Neural progenitor cell (in vitro differentiated cells): ENCODE measurements around the gene WDR36. TPM values are rescaled to one million over a fixed set of nuclear protein-coding genes. Genes with fewer than 3 reads are reported as not detected.

Source experiments
- DNase-seq: peaks from one replicate; pipeline ENCODE4 v3.0.0-alpha.2; 2016; ENCODE audit warnings: low spot score
- H2AFZ ChIP-seq: fragments of 200-600 bp; sonication (generic); replicated peaks from 2 replicates; pipeline ENCODE4 v1.6.1; 2016; ENCODE audit warnings: antibody characterized with exemption
- H3F3A ChIP-seq: fragments of 200-600 bp; sonication (generic); 2 replicates; pipeline ENCODE4 v1.6.1; 2016; ENCODE audit warnings: antibody characterized with exemption, low read depth
- H3K27ac ChIP-seq: fragments of 200-600 bp; sonication (generic); 2 replicates; pipeline ENCODE4 v1.5.1; 2016; ENCODE audit warnings: mild to moderate bottlenecking
- H3K27me3 ChIP-seq: fragments of 200-600 bp; sonication (generic); 2 replicates; pipeline ENCODE4 v1.6.1; 2016; ENCODE audit warnings: mild to moderate bottlenecking, moderate library complexity
- H3K36me3 ChIP-seq: fragments of 200-600 bp; sonication (generic); 2 replicates; pipeline ENCODE4 v1.5.1; 2016
- H3K4me1 ChIP-seq: fragments of 200-600 bp; sonication (generic); 2 replicates; pipeline ENCODE4 v1.6.1; 2016; ENCODE audit warnings: mixed run types
- H3K4me2 ChIP-seq: fragments of 200-600 bp; sonication (generic); 2 replicates; pipeline ENCODE4 v1.6.1; 2016
- H3K4me3 ChIP-seq: fragments of 200-600 bp; sonication (generic); 2 replicates; pipeline ENCODE4 v1.5.1; 2016
- H3K79me2 ChIP-seq: fragments of 200-600 bp; sonication (generic); 2 replicates; pipeline ENCODE4 v1.6.1; 2016; ENCODE audit warnings: low read depth
- H3K9ac ChIP-seq: fragments of 200-600 bp; sonication (generic); 2 replicates; pipeline ENCODE4 v1.6.1; 2016
- H3K9me3 ChIP-seq: fragments of 200-600 bp; sonication (generic); 2 replicates; pipeline ENCODE4 v1.5.1; 2016; ENCODE audit warnings: low read depth
- H4K20me1 ChIP-seq: fragments of 200-600 bp; sonication (generic); 2 replicates; pipeline ENCODE4 v1.6.1; 2016; ENCODE audit warnings: low read depth
- H3K27ac Mint-ChIP-seq: 3 replicates; pipeline ENCODE4 v1.8.0; 2021; ENCODE audit warnings: mixed read lengths
- H3K27me3 Mint-ChIP-seq: 2 replicates; pipeline ENCODE4 v1.8.0; 2022; ENCODE audit warnings: low read depth, mild to moderate bottlenecking, inconsistent platforms, moderate library complexity, mixed read lengths; ENCODE audit not compliant: insufficient read depth
- H3K36me3 Mint-ChIP-seq: 3 replicates; pipeline ENCODE4 v1.8.0; 2021; ENCODE audit warnings: mixed read lengths
- H3K4me1 Mint-ChIP-seq: 3 replicates; pipeline ENCODE4 v1.8.0; 2021; ENCODE audit warnings: mixed read lengths
- H3K4me3 Mint-ChIP-seq: 3 replicates; pipeline ENCODE4 v1.8.0; 2021; ENCODE audit warnings: mild to moderate bottlenecking, moderate library complexity, mixed read lengths
- H3K9me3 Mint-ChIP-seq: 3 replicates; pipeline ENCODE4 v1.8.0; 2020; ENCODE audit warnings: mixed read lengths
- EZH2 ChIP-seq: fragments of 200-600 bp; sonication (generic); IDR thresholded peaks from 2 replicates; pipeline ENCODE4 v1.6.1; 2017; ENCODE audit warnings: antibody characterized with exemption, mild to moderate bottlenecking, moderate library complexity
- EZH2phosphoT487 ChIP-seq: fragments of 200-600 bp; sonication (generic); IDR thresholded peaks from 2 replicates; pipeline ENCODE4 v1.6.1; 2017; ENCODE audit warnings: antibody characterized with exemption
- total RNA-seq: library from RNA; depleted of rRNA; stranded (reverse); fragments of >200 nt; gene quantifications from 2 replicates; pipeline ENCODE4 v1.2.3, GENCODE V29; 2015; ENCODE audit warnings: low replicate concordance
- TF ChIP-seq, protein P1 (sequence below): fragments of 200-600 bp; sonication (generic); IDR thresholded peaks from 2 replicates; pipeline ENCODE4 v1.5.1; 2017; ENCODE audit warnings: antibody characterized with exemption, mild to moderate bottlenecking

WDR36 gene
- total RNA-seq, 1 donor from 2014 or later: 60.1 TPM

DNA sequence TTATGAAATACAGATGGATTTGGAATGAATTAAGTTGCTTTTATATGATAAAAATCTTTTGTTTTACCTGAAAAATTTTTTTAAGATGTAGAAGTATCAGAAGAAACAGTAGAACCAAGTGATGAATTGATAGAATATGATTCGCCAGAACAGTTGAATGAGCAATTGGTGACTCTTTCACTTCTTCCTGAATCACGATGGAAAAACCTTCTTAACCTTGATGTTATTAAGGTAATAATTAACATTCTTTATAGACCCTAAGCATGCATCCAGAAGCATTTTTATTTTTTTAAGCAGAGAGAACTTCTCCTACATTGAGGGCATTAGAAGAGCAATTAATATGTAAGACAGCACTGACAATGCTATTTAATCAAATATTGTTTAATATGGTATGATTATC, 28.8 kb downstream of the WDR36 start:
- Histone ChIP-seq H3K27me3 (no peaks in the 10 kb centered on the region), H2AFZ (no peak overlapping the region), H3K4me3 (no peak overlapping the region), H3K9me3 (no peaks in the 10 kb centered on the region), H3K79me2 (no peaks in the 10 kb centered on the region), H3K27ac (no peak overlapping the region), H3K4me2 (no peak overlapping the region), H4K20me1 (peaks cover 10% of the 10 kb centered on the region), H3F3A (no peaks in the 10 kb centered on the region), H3K4me1 (peaks cover 6% of the 10 kb centered on the region), H3K9ac (no peak overlapping the region), H3K36me3 (peaks cover 25% of the 10 kb centered on the region)
- Mint-ChIP-seq H3K9me3 (no peaks in the 10 kb centered on the region), H3K4me1 (peaks cover 4% of the 10 kb centered on the region), H3K27me3 (no peaks in the 10 kb centered on the region), H3K27ac (no peak overlapping the region), H3K4me3 (no peak overlapping the region), H3K36me3 (peaks cover 14% of the 10 kb centered on the region)
- TF ChIP-seq EZH2phosphoT487 (no peak), EZH2 (no peak)
- TF ChIP-seq, protein P1, sequence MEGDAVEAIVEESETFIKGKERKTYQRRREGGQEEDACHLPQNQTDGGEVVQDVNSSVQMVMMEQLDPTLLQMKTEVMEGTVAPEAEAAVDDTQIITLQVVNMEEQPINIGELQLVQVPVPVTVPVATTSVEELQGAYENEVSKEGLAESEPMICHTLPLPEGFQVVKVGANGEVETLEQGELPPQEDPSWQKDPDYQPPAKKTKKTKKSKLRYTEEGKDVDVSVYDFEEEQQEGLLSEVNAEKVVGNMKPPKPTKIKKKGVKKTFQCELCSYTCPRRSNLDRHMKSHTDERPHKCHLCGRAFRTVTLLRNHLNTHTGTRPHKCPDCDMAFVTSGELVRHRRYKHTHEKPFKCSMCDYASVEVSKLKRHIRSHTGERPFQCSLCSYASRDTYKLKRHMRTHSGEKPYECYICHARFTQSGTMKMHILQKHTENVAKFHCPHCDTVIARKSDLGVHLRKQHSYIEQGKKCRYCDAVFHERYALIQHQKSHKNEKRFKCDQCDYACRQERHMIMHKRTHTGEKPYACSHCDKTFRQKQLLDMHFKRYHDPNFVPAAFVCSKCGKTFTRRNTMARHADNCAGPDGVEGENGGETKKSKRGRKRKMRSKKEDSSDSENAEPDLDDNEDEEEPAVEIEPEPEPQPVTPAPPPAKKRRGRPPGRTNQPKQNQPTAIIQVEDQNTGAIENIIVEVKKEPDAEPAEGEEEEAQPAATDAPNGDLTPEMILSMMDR: no peak
- DNase-seq: no peak

DNA sequence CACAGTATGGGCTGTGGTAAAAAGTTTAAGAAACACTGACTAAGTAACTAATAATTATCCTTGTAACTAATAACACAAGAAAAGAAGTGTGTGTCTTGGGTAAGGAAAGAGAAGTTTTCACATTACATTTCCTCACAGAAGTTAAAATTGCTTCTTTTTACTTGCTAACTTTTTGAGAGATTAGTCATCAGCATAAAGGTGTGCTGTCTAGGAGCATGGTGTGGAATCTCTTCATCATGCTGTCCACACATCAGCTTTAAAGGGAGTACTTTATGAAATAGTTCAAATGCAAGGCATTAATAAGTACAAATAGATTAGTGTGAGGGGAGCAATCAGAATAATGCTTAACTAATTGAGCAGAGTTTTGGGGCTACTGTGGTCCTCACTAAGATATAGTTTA, 29.8 kb downstream of the WDR36 start:
- no peak overlapping the region for H3K4me2 ChIP-seq
- Mint-ChIP-seq H3K36me3 (peaks cover 18% of the 10 kb centered on the region), H3K9me3 (no peaks in the 10 kb centered on the region), H3K4me3 (no peak overlapping the region), H3K27ac (no peak overlapping the region), H3K27me3 (no peaks in the 10 kb centered on the region), H3K4me1 (peaks cover 3% of the 10 kb centered on the region)
- no peaks in the 10 kb centered on the region for H3F3A ChIP-seq
- DNase-seq: no peak
- H3K4me3 ChIP-seq: no peak overlapping the region
- H3K27ac ChIP-seq: no peak overlapping the region
- H3K9ac ChIP-seq: no peak overlapping the region
- peaks cover 5% of the 10 kb centered on the region for H3K4me1 ChIP-seq
- H3K36me3 ChIP-seq: peaks cover 25% of the 10 kb centered on the region
- H3K9me3 ChIP-seq: no peaks in the 10 kb centered on the region
- H3K79me2 ChIP-seq: no peaks in the 10 kb centered on the region
- TF ChIP-seq, protein P1: no peak
- TF ChIP-seq EZH2 (no peak), EZH2phosphoT487 (no peak)
- peaks cover 6% of the 10 kb centered on the region for H4K20me1 ChIP-seq
- no peaks in the 10 kb centered on the region for H3K27me3 ChIP-seq
- H2AFZ ChIP-seq: no peak overlapping the region

DNA sequence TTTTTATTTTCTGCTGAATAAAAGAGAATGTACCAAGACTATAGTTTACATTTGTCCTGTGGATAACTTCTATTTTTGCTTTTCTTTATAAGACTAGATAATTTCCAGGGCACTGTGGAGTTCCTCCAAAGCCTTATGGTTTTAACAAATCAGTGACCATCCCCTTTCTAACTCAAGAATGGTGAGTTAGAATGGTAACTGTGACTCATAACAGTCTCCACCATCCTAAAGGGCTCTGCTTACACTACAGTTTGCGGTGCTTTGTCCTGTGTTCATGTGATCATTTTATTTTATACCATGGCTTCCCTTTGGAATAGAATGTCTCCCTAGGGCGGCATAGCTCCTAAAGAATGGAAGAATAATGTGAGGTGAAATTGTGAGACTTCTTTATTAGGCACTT, 30.2 kb downstream of the WDR36 start:
- no peak overlapping the region for H3K27ac Mint-ChIP-seq
- Histone ChIP-seq H3K36me3 (peaks cover 25% of the 10 kb centered on the region), H3K79me2 (no peaks in the 10 kb centered on the region), H4K20me1 (peaks cover 1% of the 10 kb centered on the region), H3K27ac (no peak overlapping the region), H2AFZ (no peak overlapping the region), H3F3A (no peaks in the 10 kb centered on the region), H3K27me3 (no peaks in the 10 kb centered on the region), H3K9me3 (no peaks in the 10 kb centered on the region), H3K4me1 (peaks cover under 1% of the 10 kb centered on the region), H3K4me2 (no peak overlapping the region), H3K4me3 (no peak overlapping the region), H3K9ac (no peak overlapping the region)
- no peaks in the 10 kb centered on the region for H3K27me3 Mint-ChIP-seq
- H3K4me3 Mint-ChIP-seq: no peak overlapping the region
- H3K9me3 Mint-ChIP-seq: no peaks in the 10 kb centered on the region
- peaks cover 18% of the 10 kb centered on the region for H3K36me3 Mint-ChIP-seq
- no peak for DNase-seq
- TF ChIP-seq, protein P1: no peak
- TF ChIP-seq EZH2phosphoT487 (no peak), EZH2 (no peak)
- no peaks in the 10 kb centered on the region for H3K4me1 Mint-ChIP-seq
